Measurements from ENCODE around the gene EPSTI1.

DNA sequence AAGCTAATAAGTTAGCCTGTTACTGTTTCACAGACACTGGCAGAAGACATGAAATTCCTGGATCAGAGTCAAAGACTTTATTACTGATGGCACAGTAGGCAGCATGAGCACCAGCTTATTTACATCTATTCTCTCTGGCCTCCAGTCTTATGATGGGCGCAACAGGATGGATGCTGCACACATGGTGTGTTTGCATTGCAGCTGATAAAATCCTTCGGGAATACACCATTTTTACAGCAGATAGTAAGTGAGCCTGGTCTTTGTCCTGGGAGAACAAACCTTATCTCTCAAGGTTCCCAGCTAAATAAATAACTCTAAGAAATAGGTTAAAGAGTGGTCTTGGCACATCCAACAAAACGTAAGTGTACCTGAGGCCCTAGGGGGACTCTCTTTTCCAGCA lies 16.0 kb downstream of the EPSTI1 start:
- TF ChIP-seq GATA2 (IDR thresholded peaks at IDR 0.05; ENCODE audit: low read depth, low read length) (no peak), GATA3 (IDR thresholded peaks at IDR 0.05; ENCODE audit: low read depth, low read length) (no peak)

Measured in SH-SY5Y (cell line).